NCI-H1436 treated with DMSO at 0.1 percent for 48 hours (cell line): ENCODE measurements around the gene ALPK3.
"Not testable (repeated sequence)": the region's sequence is repeated elsewhere in the genome, so short reads cannot be mapped to it uniquely, and the experiment has no call there.

Experiments used
- DNase-seq: peaks from one replicate; lab custom pipeline; 2025; lab: John Stamatoyannopoulos, UW

ALPK3 gene

GRCh38 chr15:84845631-84846030, 28.5 kb downstream of the ALPK3 start:
- not testable (repeated sequence) for DNase-seq

GRCh38 chr15:84846269-84846668, 29.1 kb downstream of the ALPK3 start:
- DNase-seq, result no peak

- no peak for DNase-seq
Observed at GRCh38 chr15:84847382-84847781, 30.2 kb downstream of the ALPK3 start.

DNA sequence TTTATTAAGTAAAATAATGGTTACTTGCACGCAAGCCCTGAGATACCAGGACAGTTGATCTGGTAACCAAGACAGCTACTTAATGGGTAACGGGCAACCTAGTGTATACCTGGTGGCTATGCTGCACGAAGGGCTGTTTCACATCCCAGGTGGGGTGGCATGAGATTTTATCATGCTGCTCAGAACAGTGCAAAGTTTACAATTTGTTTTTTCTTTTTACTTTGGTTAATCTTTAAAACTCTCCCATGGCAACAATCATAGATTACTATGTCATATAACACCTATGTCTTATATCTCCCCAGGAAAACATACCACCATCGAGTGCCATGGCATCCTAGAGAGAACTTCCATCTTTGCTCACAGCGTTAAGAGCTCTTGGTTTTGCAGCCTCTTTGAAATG, 35.1 kb downstream of the ALPK3 start:
- DNase-seq, result no peak

GRCh38 chr15:84855136-84855535, 38.0 kb downstream of the ALPK3 start:
- DNase-seq, result no peak

GRCh38 chr15:84855765-84856164, 38.6 kb downstream of the ALPK3 start:
- no peak for DNase-seq

- no peak for DNase-seq
Observed at GRCh38 chr15:84856731-84857417, 39.7 kb downstream of the ALPK3 start.

GRCh38 chr15:84857418-84858004, 40.4 kb downstream of the ALPK3 start:
- no peak for DNase-seq

- DNase-seq, result no peak
Observed at GRCh38 chr15:84858231-84858630, 41.1 kb downstream of the ALPK3 start.

GRCh38 chr15:84859144-84859543, 42.0 kb downstream of the ALPK3 start:
- DNase-seq, result no peak

DNA sequence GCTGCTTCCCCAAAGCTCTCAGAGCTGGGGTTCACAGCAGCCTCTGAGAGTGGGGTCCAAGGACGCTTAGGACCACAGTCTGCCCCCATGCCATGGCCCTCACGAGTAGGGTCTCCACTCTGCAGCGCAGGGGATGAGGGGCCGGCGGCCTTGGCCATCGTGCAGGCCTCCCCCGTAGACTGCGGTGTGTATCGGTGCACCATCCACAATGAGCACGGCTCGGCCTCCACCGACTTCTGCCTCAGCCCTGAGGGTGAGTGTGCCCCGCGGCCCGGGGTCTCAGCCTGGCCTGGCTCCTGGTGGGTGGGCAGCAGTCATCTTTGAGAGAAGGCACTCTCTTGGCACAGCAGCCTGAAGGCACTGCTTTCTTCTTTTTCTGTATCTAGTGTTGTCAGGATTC, 42.5 kb downstream of the ALPK3 start:
- no peak for DNase-seq

DNA sequence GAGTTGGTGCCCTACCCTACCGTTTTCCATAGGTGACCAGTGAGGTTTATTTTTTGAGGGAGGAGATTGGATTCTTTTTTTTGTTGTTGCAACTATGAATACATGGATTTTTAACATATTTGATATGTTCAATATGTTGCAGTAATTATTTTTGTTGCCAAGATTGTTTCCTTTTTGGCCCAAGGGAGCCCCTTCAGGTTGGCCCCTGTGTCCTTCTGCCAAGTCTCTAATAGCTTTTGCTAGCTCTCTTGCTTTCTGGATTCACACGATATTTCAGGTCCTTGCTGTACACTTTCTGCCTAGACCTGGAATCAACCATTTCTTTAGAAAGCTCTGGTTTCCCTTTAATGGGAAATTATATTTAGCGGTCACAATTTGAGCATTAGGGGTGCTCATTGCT, 44.6 kb downstream of the ALPK3 start:
- DNase-seq, result no peak

DNA sequence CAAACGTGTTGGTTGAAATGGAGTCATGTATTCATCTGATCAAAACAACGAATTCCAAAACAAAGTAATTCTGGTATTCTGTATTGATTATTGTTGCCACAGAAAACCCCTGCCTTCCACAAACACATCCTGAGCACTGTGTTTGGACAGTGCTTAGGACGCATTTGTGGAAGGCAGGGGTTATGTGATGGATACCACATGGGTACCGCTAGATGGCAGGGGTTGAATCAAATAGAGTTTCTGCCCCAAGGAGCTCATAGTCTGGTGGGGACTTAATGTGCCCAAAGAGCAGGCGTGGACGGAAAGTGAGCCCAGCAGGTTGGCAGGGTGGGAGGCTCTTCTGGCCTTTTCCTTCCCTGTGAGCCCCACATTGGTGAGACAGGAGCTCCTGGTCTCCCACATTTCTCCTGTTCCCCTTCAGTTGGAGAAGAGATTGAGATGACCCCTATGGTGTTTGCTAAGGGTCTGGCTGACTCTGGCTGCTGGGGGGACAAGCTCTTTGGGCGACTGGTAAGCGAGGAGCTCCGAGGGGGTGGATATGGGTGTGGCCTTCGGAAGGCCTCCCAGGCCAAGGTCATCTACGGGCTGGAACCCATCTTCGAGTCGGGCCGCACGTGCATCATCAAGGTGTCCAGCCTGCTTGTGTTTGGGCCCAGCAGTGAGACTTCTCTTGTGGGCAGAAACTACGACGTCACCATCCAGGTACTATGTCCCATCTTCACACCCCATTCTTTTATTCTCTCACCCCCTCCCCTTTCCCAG, 45.2 kb downstream of the ALPK3 start:
- no peak for DNase-seq

DNA sequence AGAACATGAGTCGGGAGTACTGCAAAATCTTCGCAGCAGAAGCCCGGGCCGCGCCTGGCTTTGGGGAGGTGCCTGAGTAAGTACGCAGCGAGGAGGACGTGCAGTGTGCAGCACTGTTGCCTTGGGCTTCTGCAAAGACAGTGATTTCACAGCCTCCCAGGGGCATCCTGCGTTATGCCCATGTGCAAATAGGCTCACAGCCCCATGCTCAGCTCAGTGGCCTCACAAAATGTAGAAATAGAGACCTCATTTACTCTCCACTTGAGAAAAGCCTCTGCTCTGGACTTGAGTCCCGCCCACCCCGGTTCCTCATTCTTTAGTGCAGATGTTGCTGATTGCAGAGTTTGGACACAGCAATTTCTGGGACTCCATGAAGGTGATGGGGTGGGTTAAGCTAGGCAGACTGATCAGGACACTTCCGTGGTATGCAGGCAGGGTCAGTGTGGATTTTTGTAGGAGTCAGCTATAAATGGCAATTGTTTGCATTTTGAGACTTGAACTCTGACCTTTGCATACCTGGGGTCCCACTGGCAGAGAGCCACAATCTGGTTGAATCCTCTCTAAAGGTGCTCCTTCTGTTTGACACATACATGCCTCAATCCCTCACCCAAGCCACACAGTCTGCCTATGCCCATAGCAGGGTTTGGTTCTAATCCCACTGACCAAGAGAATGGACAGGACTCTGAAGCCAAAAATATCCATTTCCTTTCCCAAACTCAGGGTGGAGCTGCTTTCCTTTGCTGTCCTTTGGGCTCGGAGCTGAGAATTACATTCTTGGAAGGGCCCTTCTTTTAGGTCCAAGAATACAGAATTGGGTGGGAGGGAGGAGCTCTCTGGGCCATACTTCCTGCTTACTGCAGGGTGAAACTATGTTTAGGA, 46.6 kb downstream of the ALPK3 start:
- no peak for DNase-seq

- DNase-seq, result no peak
Observed at GRCh38 chr15:84864444-84864795, 47.3 kb downstream of the ALPK3 start.

DNA sequence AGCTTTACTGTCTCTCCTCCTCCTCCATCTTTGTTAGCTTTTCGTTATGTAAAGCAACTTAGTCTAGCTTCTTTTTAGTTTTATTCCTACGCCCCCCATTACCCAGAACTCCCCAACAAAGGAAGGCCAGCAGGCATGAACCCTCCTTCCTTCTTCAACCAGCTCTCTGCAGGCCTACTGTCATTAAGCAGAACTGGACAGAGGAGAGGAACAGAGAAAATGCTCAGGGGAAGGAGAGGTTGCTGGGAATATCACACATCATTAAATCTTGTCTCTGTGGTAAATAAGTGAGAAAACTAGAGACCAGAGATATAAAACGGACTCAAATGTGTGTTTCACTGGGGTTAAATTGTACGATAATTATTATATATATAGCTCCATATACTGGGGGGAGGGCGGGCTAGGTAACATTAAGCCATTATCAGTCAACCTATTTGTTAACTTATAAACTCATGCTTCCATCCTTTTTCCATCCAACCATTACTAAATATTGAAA, 48.0 kb downstream of the ALPK3 start:
- DNase-seq, result no peak

GRCh38 chr15:84868037-84868880, 51.1 kb downstream of the ALPK3 start:
- no peak for DNase-seq

- DNase-seq, result no peak
Observed at GRCh38 chr15:84869510-84869909, 52.4 kb downstream of the ALPK3 start.

DNA sequence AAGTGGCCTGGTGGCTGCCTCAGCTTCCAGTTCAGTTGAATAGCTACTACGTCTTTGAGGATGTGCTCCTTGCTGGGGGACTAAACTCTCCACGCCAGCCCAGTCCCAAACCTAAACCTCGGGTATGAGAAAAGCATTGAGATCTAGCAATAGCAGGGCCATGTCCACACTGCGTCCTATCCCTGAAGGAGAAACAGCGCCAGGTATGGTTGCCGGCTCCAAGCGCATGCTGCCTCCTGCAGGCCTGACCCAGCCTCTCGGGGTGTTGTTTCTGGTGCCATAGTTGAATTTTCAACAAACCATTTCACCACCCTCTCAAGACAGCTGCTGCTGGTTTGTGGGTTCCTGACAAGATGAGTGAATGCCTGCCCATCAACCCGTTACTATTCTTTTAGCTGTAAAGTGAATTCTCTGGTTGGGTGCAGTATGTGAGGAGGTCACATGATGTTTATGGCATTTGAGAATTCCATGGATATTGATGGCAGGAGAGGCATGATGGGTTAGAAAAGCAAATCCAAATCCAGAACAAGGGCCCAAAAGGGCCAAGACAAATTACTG, 54.4 kb downstream of the ALPK3 start:
- no peak for DNase-seq

DNA sequence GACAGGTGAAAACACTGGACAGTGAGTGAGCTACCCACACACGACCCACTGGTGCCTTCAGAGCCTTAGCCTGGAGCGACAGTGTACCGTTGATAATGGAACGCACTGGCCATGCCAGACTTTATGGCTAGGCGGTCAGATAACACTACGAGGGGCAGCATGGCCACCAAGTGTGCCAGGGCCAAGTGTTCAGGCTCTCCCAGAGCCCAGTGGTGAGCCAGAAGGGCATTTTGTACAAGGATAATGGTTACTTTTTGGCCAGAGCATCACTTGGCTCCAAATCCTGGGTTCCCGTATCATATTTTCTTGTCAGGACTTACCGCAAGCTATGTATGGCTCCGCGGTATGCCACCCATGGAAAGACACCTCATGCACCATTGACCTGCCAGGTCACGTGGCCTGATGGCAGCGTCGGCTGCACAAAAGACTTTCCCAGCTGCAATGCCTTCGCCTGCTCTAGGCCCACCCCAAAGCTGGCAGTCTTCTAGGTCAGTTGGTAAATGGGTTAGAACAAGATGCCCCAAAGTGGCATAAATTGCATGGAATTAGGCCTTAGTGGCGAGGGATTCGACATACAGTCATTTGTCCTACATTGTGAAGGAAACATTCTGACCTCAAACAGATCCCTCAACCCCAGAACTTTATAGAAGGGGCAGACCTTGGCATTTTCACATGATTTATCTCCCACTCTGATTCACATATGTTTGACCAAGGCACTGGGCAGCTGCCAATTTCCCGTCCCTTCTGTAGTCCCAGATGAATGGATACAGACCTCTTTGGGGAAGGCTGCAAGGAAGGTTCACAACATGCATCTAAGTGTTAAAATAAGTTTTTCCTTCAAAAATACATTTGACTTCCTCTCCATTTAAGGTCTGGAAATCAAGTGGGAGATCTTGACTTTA, 55.1 kb downstream of the ALPK3 start:
- DNase-seq, result no peak
